OCI-LY1 (cell line): ENCODE data around the gene RAPGEF3.

Experiments used
- EZH2 ChIP-seq: fragments of 200-600 bp; sonication (generic), shearing (Covaris generic); IDR thresholded peaks from 2 replicates; pipeline ENCODE4 v1.8.0; 2017; ENCODE audit warnings: borderline replicate concordance, mixed run types, mild to moderate bottlenecking, antibody characterized with exemption, low read length, moderate library complexity, mixed read lengths
- TF ChIP-seq, protein P1 (sequence below): fragments of 200-600 bp; sonication (generic), shearing (Covaris generic); IDR thresholded peaks from 2 replicates; pipeline ENCODE4 v1.5.1; 2017; ENCODE audit warnings: mild to moderate bottlenecking, antibody characterized with exemption, low read length, moderate library complexity, mixed read lengths

DNA sequence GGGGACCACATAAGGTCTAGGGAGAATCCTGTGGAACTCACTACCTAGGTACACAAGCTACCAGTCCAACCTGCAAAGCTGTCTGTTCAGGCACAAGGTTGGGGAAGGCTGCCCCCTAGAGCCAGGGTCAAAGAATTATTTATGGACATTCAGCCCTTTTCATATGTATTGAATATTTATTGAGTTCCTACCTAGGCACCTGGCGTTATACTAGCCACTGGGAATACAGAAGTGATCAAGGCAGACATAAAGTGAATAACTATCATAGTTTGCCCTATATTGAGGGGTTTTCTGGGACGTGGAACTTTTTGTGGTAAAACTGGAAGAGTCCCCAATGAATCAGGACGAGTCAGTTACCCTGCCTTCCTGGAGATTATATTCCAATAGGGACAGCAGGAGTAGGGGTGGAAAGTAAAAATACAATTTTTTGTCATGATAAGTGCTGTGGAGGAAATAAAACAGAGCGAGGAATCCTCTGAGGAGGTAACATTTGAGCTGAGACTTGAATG is 8.6 kb upstream of the RAPGEF3 start:
- TF ChIP-seq, protein P1, sequence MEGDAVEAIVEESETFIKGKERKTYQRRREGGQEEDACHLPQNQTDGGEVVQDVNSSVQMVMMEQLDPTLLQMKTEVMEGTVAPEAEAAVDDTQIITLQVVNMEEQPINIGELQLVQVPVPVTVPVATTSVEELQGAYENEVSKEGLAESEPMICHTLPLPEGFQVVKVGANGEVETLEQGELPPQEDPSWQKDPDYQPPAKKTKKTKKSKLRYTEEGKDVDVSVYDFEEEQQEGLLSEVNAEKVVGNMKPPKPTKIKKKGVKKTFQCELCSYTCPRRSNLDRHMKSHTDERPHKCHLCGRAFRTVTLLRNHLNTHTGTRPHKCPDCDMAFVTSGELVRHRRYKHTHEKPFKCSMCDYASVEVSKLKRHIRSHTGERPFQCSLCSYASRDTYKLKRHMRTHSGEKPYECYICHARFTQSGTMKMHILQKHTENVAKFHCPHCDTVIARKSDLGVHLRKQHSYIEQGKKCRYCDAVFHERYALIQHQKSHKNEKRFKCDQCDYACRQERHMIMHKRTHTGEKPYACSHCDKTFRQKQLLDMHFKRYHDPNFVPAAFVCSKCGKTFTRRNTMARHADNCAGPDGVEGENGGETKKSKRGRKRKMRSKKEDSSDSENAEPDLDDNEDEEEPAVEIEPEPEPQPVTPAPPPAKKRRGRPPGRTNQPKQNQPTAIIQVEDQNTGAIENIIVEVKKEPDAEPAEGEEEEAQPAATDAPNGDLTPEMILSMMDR, result peak; percentile 82
- no peak for TF ChIP-seq EZH2
